GM18867 (cell line): ENCODE measurements around the gene MFSD6.
"Not testable (repeated sequence)": the region's sequence is repeated elsewhere in the genome, so short reads cannot be mapped to it uniquely, and the experiment has no call there.

Source experiments
- ATAC-seq: cut with Tn5 transposase; IDR thresholded peaks from one replicate; pipeline ENCODE4 v1.9.1; 2021; ENCODE audit warnings: mild to moderate bottlenecking, moderate library complexity; ENCODE audit not compliant: unreplicated experiment

Gene MFSD6

DNA sequence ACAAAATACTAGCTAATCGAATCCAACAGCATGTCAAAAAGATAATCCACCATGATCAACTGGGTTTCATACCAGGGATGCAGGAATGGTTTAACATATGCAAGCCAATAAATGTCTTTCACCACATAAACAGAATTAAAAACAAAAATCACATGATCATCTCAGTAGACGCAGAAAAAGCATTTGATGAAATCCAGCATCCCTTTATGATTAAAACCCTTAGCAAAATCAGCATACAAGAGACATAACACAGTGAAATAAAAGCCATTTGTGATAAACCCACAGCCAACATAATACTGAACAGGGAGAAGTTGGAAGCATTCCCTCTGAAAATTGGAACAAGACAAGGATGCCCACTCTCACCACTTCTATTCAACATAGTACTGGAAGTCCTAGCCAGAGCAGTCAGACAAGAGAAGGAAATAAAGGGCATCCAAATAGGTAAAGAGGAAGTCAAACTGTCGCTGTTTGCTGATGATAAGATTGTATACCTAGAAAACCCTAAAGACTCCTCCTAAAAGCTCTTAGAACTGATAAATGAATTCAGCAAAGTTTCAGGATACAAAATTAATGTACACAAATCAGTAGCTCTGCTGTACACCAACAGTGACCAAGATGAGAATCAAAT, 86.6 kb downstream of the MFSD6 start:
- not testable (repeated sequence) for ATAC-seq

GRCh38 chr2:190497428-190497827, 89.3 kb downstream of the MFSD6 start:
- no peak for ATAC-seq

DNA sequence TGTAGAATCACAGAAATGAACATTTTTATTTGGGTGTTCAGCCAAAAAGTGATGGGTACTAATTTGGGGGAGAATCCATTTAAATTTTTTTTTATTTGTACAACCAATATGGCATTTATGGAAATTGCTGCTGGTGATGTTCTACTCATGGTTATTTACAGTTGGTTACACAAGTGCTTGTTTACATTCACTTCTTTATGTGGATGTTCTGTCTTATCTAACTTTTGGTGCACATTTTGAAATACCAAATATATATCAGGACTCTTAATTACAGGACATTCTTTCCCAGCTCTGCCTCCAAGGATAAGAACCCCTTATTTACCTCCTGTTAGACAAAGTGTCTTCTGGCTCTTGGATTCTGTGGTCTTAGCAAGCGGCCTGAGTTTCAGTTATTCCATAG, 91.1 kb downstream of the MFSD6 start:
- ATAC-seq, result no peak

DNA sequence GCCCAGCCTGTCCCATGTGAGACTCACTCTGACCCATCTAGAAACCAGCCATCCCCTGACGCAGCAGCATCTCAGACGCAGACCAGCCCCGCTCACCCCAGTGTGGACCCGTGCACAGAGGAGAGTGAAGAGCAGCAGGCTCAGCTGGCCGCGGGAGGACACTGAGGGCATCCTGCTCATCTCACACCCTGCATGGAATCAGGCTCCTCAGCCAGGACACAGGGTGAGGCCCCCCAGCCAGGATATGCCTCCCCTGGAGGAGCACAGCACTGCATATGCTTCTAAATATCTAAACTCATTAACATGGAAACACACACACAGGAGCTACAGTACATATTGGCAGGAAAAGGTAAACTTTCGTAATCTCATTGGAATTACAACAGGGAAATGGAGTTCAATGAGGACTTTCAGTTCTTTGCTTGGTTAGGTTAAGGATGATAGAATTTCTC, 91.9 kb downstream of the MFSD6 start:
- no peak for ATAC-seq

DNA sequence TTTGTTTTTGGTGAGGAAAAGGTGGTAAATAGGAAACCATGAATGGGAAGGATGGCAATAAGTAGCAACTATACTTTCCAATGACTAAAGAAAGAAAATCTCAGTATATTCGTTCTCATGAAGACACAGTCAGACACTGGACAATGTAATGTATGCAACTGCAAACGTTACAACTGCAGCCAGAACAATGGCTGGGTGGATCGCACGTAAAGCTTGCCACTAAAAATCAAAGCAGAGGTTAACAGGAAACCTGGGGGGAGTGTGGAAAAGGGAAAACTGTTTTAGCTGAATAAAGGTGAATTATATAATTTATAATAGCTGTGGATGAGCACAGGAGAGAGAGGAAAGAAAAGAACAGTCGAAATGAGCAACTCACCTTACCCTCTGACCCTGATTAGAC, 93.1 kb downstream of the MFSD6 start:
- ATAC-seq, result no peak

- peak; percentile 49 for ATAC-seq
These were observed 93.7 kb downstream of the MFSD6 start for GRCh38 chr2:190501702-190502407.

GRCh38 chr2:190503088-190503487, 94.9 kb downstream of the MFSD6 start:
- no peak for ATAC-seq

DNA sequence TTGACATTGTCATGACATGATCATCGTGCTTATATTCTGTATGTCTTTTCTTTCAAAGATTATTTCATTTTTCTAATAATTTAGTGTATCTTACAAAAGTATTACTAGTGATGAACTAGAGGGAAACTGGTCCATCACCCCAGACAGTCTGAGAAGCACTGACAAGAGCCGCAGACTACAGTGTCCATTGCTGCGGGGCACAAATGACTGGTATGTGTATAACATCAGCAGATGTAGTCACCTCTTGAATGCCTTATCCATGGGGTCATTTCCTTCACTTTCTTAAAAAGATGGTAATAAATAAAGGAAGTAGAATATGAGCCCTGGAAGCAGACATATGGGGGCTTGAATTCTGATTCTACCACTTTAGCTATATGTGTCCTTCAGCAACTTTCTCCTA, 96.8 kb downstream of the MFSD6 start:
- no peak for ATAC-seq

- ATAC-seq, result no peak
These were observed 97.5 kb downstream of the MFSD6 start for GRCh38 chr2:190505696-190506095.

DNA sequence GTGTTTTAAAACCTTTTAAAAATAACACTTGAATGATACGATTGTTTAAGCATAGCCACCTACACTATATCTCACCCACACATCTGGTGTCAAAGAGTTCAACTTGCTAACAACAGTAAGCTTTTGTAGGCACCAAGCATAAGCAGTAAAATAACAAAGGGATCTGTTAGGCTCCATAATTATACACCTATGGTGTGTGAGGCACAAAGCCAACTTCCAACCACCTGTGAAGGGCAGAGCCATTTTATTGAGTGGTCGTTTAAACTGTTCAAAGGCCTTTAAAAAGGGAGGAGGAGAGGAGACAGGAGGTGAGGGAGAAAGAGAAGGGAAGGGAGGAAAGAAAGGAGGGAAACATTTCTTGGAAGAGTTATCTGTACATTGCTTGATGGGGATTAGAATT, 98.5 kb downstream of the MFSD6 start:
- no peak for ATAC-seq

DNA sequence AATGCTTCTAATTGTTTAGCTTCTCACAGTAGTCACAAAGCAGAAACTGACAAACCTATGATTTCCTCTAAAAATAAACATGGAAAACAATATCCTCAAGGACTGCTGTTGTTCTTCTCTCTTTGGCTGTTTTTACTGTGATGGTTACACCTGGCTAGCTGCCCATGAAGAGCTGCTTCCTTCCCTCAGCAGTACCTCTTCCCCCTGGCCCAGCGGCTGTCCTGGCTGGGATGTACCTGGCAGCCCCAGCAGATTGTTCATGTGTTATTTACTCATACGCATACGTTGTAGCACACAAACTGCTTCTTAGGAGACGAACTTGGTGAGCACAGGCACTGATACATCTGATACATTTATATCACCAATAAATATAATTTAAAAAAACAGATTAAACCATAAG, 99.0 kb downstream of the MFSD6 start:
- ATAC-seq, result no peak

DNA sequence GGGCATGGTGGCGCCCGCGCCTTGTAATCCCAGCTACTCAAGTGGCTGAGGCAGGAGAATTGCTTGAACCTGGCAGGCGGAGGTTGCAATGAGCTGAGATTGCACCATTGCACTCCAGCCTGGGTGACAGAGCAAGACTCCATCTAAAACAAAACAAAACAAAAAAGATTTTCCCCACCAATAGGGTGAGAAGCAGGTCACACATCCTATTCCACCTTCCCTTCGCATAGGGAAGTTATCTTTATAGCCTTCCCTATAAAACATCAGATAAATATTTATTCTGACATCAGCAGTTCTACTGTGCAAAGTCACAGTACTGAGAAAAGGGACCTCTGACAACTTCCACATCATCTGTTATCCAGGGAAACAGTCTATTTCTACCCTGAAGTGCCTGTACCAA, 101.7 kb downstream of the MFSD6 start:
- not testable (repeated sequence) for ATAC-seq

- no peak for ATAC-seq
These were observed 102.9 kb downstream of the MFSD6 start for GRCh38 chr2:190511104-190511503.

GRCh38 chr2:190512539-190513095, 104.5 kb downstream of the MFSD6 start:
- no peak for ATAC-seq

DNA sequence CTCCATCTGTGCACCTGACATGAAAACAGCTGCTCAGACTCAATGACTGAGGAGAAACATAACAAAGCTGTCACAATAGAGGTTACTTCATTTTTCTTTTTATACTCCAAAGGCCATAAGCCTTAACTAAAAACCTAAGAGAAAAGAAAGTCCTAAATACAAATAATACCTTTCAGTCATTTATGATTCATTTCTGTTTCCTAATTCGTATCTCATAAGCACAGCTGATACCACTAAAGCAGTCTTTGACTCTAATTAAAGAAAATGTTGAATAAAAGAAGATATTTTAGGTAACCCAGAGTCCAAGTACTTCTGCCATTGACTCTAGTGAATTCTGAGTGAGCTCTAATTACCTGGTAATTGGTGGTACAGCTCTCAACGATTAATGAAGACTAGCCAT, 105.7 kb downstream of the MFSD6 start:
- ATAC-seq, result no peak

DNA sequence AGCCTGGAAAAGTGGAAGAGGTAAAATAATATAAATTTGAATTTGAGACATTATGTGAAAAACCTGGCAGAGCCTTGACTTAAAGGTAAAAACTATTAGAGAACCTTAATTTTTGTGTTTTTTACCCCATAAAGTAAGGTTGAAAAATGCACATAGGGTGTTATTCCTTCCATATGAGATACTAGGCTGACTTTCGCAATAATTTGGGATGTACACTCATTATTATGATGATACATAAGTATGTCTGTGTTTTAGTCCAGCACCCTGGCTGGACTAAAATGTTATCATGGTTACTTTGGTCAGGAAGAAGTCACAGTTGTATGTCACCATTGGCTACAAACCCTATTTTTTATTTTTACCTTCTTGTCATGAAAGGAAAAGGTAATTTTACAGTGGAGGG, 106.5 kb downstream of the MFSD6 start:
- ATAC-seq, result no peak

DNA sequence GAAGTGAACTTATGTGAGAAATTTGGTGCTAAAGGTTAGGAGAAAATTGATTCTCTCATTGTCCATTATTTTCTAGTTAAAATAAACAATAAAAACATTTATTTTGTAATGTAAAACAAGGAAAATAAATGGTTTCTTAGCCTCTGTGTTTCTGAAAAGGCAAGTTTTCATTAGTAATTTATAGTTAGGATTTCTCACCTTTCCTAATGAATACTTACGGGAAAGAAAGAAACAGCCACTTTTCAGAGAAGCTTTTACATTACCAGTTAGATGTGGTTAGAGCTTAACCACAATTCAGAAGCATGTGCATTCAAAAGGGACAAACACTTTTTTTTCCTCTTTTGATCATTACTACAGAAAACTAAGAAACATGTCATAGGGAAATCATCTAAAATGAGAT, 107.5 kb downstream of the MFSD6 start:
- ATAC-seq, result no peak

- no peak for ATAC-seq
These were observed 109.3 kb downstream of the MFSD6 start for GRCh38 chr2:190517468-190517867.

- ATAC-seq, result no peak
These were observed 112.0 kb downstream of the MFSD6 start for GRCh38 chr2:190519975-190520767.

DNA sequence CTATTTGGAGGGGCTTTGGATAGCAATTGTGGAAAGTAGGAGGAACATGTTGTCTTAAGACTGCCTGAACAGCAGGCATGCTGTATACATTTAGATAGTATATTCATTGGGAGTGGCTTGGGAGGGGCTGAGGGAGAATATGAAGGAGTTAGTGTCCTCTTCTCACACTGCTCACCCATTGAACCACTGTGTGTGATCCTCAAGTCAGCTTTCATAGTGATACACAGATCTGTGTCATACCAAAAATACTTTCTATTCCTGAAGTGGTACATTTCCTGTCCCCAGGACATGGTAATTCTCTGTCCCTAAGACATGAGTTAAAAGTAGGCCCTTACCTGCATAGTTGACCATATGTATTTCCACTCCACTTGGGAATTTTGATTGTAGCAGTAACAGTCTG, 116.8 kb downstream of the MFSD6 start:
- no peak for ATAC-seq

GRCh38 chr2:190526105-190526750, 118.1 kb downstream of the MFSD6 start:
- ATAC-seq, result no peak
